Neural cell (in vitro differentiated cells): ENCODE data around the gene SDHC. TPM values are rescaled to one million over a fixed set of nuclear protein-coding genes. Genes with fewer than 3 reads are reported as not detected.
"Not testable (repeated sequence)": the region's sequence is repeated elsewhere in the genome, so short reads cannot be mapped to it uniquely, and the experiment has no call there.

Source experiments
- H2AFZ ChIP-seq: fragments of 200-600, 300-800 bp; sonication (generic), shearing (Covaris generic); 2 replicates; pipeline ENCODE4 v1.6.0; 2014; ENCODE audit warnings: low read depth, mild to moderate bottlenecking, antibody characterized with exemption, low read length, moderate library complexity
- H3F3A ChIP-seq: fragments of 200-600 bp; shearing (Covaris generic); 2 replicates; pipeline ENCODE4 v1.6.1; 2016; ENCODE audit warnings: mild to moderate bottlenecking, moderate library complexity, mixed read lengths, antibody characterized with exemption, low read length; ENCODE audit not compliant: insufficient read depth, poor library complexity, severe bottlenecking
- H3K27ac ChIP-seq: fragments of 200-600, 300-800 bp; sonication (generic), shearing (Covaris generic); 2 replicates; pipeline ENCODE4 v1.5.1; 2014; ENCODE audit warnings: mild to moderate bottlenecking, low read length, moderate library complexity
- H3K27me3 ChIP-seq: fragments of 300-800, 200-600 bp; sonication (generic), shearing (Covaris generic); 2 replicates; pipeline ENCODE4 v1.6.0; 2014; ENCODE audit warnings: mild to moderate bottlenecking, low read depth, low read length, moderate library complexity; ENCODE audit not compliant: insufficient read depth
- H3K36me3 ChIP-seq: fragments of 300-800, 200-600 bp; sonication (generic), shearing (Covaris generic); 2 replicates; pipeline ENCODE4 v1.5.1; 2014; ENCODE audit warnings: mild to moderate bottlenecking, antibody characterized with exemption, low read length, moderate library complexity; ENCODE audit not compliant: insufficient read depth
- H3K4me2 ChIP-seq: fragments of 300-800, 200-600 bp; sonication (generic), shearing (Covaris generic); 2 replicates; pipeline ENCODE4 v1.6.0; 2014; ENCODE audit warnings: mild to moderate bottlenecking, low read length
- H3K4me3 ChIP-seq: fragments of 300-800, 200-600 bp; sonication (generic), shearing (Covaris generic); 2 replicates; pipeline ENCODE4 v1.5.1; 2014; ENCODE audit warnings: mild to moderate bottlenecking, low read length, moderate library complexity
- H3K79me2 ChIP-seq: fragments of 200-600 bp; shearing (Covaris generic); replicated peaks from 2 replicates; pipeline ENCODE4 v1.6.0; 2014; ENCODE audit warnings: mild to moderate bottlenecking, low read length, moderate library complexity; ENCODE audit not compliant: insufficient read depth
- H3K9ac ChIP-seq: fragments of 300-800, 200-600 bp; sonication (generic), shearing (Covaris generic); 2 replicates; pipeline ENCODE4 v1.6.1; 2016; ENCODE audit warnings: mild to moderate bottlenecking, low read length, mixed read lengths
- H3K9me2 ChIP-seq: fragments of 200-600 bp; shearing (Covaris generic); 2 replicates; pipeline ENCODE4 v1.6.1; 2016; ENCODE audit warnings: mild to moderate bottlenecking, low read length, mixed read lengths; ENCODE audit not compliant: insufficient read depth
- H3K9me3 ChIP-seq: fragments of 200-600, 300-800 bp; sonication (generic), shearing (Covaris generic); 2 replicates; pipeline ENCODE4 v1.6.1; 2016; ENCODE audit warnings: mild to moderate bottlenecking, mixed run types, low read length, moderate library complexity, mixed read lengths
- H4K20me1 ChIP-seq: fragments of 200-600 bp; shearing (Covaris generic); 2 replicates; pipeline ENCODE4 v1.6.1; 2016; ENCODE audit warnings: mild to moderate bottlenecking, mixed run types; ENCODE audit not compliant: insufficient read depth
- EP300 ChIP-seq: fragments of 450-650 bp; conservative IDR thresholded peaks from 2 replicates; pipeline ENCODE4 v1.6.1; 2014; ENCODE audit warnings: antibody characterized with exemption, mild to moderate bottlenecking, moderate library complexity; ENCODE audit not compliant: poor library complexity, severe bottlenecking
- EZH2 ChIP-seq: fragments of 200-600, 300-800 bp; shearing (Covaris generic), sonication (generic); IDR thresholded peaks from 2 replicates; pipeline ENCODE4 v1.6.1; 2014; ENCODE audit warnings: antibody characterized with exemption, low read length, borderline replicate concordance, mild to moderate bottlenecking; ENCODE audit not compliant: insufficient read depth, poor library complexity, severe bottlenecking
- MXI1 ChIP-seq: fragments of 450-650 bp; conservative IDR thresholded peaks from 2 replicates; pipeline ENCODE4 v1.6.1; 2014; ENCODE audit warnings: antibody characterized with exemption, mild to moderate bottlenecking; ENCODE audit not compliant: poor library complexity, severe bottlenecking
- POLR2AphosphoS5 ChIP-seq: IDR thresholded peaks from 2 replicates; pipeline ENCODE4 v1.6.1; 2012
- RAD21 ChIP-seq: fragments of 450-650 bp; conservative IDR thresholded peaks from 2 replicates; pipeline ENCODE4 v1.6.1; 2014; ENCODE audit warnings: antibody characterized with exemption, mild to moderate bottlenecking, moderate library complexity
- SMC3 ChIP-seq: fragments of 450-650 bp; conservative IDR thresholded peaks from 2 replicates; pipeline ENCODE4 v1.6.1; 2014; ENCODE audit warnings: antibody characterized with exemption, mild to moderate bottlenecking, moderate library complexity; ENCODE audit not compliant: poor library complexity
- TAF1 ChIP-seq: IDR thresholded peaks from 2 replicates; pipeline ENCODE4 v1.6.1; 2012; ENCODE audit warnings: low read depth
- polyA plus RNA-seq: library from polyadenylated mRNA; depleted of rRNA; stranded (reverse); fragments of >200 nt; gene quantifications from 2 replicates; pipeline ENCODE4 v1.2.3, GENCODE V29; 2014
- TF ChIP-seq, protein P1 (sequence below): IDR thresholded peaks from 2 replicates; pipeline ENCODE4 v1.6.1; 2012; ENCODE audit warnings: borderline replicate concordance
- TF ChIP-seq, protein P2 (sequence below): fragments of 450-650 bp; IDR thresholded peaks from 2 replicates; pipeline ENCODE4 v1.5.1; 2014; ENCODE audit warnings: antibody characterized with exemption, mild to moderate bottlenecking, moderate library complexity; ENCODE audit not compliant: poor library complexity, severe bottlenecking

SDHC gene
- polyA plus RNA-seq, 1 donor from 2014 or later = 41.6 TPM

DNA sequence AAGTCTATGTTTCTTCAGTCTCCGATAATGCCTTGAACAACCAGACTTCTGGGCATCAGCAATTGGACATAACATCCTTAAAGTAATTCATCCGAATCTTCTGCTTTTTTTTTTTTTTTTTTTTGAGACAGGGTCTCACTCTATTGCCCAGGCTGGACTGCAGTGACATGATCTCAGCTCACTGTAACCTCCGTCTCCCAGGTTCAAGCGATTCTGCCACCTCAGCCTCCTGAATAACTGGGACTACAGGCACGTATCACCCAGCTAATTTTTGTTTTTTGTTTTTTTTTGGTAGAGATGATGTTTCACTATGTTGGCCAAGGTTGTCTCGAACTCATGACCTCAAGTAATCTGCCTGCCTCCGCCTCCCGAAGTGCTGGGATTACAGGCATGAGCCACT lies 77.4 kb downstream of the SDHC start:
- no peaks in the 10 kb centered on the region for H3K27me3 ChIP-seq
- H3K79me2 ChIP-seq = no peaks in the 10 kb centered on the region
- H2AFZ ChIP-seq = no peak overlapping the region
- H3K4me2 ChIP-seq = no peak overlapping the region
- H3K9me3 ChIP-seq = no peaks in the 10 kb centered on the region
- H3K36me3 ChIP-seq = no peaks in the 10 kb centered on the region
- H3K9me2 ChIP-seq = no peaks in the 10 kb centered on the region
- no peak for TF ChIP-seq POLR2AphosphoS5
- no peak for TF ChIP-seq MXI1
- TF ChIP-seq EZH2 = no peak
- TF ChIP-seq, protein P1, sequence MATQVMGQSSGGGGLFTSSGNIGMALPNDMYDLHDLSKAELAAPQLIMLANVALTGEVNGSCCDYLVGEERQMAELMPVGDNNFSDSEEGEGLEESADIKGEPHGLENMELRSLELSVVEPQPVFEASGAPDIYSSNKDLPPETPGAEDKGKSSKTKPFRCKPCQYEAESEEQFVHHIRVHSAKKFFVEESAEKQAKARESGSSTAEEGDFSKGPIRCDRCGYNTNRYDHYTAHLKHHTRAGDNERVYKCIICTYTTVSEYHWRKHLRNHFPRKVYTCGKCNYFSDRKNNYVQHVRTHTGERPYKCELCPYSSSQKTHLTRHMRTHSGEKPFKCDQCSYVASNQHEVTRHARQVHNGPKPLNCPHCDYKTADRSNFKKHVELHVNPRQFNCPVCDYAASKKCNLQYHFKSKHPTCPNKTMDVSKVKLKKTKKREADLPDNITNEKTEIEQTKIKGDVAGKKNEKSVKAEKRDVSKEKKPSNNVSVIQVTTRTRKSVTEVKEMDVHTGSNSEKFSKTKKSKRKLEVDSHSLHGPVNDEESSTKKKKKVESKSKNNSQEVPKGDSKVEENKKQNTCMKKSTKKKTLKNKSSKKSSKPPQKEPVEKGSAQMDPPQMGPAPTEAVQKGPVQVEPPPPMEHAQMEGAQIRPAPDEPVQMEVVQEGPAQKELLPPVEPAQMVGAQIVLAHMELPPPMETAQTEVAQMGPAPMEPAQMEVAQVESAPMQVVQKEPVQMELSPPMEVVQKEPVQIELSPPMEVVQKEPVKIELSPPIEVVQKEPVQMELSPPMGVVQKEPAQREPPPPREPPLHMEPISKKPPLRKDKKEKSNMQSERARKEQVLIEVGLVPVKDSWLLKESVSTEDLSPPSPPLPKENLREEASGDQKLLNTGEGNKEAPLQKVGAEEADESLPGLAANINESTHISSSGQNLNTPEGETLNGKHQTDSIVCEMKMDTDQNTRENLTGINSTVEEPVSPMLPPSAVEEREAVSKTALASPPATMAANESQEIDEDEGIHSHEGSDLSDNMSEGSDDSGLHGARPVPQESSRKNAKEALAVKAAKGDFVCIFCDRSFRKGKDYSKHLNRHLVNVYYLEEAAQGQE = no peak
- TF ChIP-seq EP300 = no peak
- no peak for TF ChIP-seq SMC3
- TF ChIP-seq RAD21 = no peak
- TF ChIP-seq, protein P2, sequence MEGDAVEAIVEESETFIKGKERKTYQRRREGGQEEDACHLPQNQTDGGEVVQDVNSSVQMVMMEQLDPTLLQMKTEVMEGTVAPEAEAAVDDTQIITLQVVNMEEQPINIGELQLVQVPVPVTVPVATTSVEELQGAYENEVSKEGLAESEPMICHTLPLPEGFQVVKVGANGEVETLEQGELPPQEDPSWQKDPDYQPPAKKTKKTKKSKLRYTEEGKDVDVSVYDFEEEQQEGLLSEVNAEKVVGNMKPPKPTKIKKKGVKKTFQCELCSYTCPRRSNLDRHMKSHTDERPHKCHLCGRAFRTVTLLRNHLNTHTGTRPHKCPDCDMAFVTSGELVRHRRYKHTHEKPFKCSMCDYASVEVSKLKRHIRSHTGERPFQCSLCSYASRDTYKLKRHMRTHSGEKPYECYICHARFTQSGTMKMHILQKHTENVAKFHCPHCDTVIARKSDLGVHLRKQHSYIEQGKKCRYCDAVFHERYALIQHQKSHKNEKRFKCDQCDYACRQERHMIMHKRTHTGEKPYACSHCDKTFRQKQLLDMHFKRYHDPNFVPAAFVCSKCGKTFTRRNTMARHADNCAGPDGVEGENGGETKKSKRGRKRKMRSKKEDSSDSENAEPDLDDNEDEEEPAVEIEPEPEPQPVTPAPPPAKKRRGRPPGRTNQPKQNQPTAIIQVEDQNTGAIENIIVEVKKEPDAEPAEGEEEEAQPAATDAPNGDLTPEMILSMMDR = no peak
- no peak for TF ChIP-seq TAF1
- no peak overlapping the region for H3K9ac ChIP-seq
- no peaks in the 10 kb centered on the region for H4K20me1 ChIP-seq
- no peaks in the 10 kb centered on the region for H3F3A ChIP-seq
- no peak overlapping the region for H3K27ac ChIP-seq
- H3K4me3 ChIP-seq = peak overlapping the region; percentile 88

GRCh38 chr1:161393151-161393550 lies 79.0 kb downstream of the SDHC start:
- Histone ChIP-seq H3K9me3 (no peaks in the 10 kb centered on the region), H4K20me1 (no peaks in the 10 kb centered on the region), H3F3A (no peaks in the 10 kb centered on the region), H3K9me2 (no peaks in the 10 kb centered on the region), H3K79me2 (no peaks in the 10 kb centered on the region), H3K4me3 (no peak overlapping the region), H3K36me3 (no peaks in the 10 kb centered on the region), H3K4me2 (no peak overlapping the region), H3K27ac (no peak overlapping the region), H3K9ac (no peak overlapping the region), H2AFZ (no peak overlapping the region), H3K27me3 (no peaks in the 10 kb centered on the region)
- TF ChIP-seq EP300 (no peak), SMC3 (no peak), TAF1 (no peak), MXI1 (no peak), RAD21 (no peak), EZH2 (no peak)

DNA sequence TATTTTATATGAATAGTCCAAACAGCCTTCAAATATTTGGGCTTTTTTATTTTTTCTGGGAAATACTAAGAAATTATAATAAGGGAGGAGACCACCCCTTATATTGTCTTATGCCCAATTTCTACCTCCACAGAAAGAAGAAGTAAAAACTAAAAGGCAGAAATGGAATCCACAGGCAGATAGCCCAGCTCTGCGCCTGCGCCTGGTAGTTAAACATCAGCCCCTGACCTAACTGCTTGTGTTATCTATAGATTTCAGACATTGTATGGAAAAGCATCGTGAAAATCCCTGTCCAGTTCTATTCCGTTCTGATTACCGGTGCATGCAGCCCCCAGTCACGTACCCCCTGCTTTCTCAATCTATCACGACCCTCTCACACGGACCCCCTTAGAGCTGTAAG lies 82.9 kb downstream of the SDHC start:
- not testable (repeated sequence) for H3K9ac ChIP-seq, H3K27me3 ChIP-seq, H3K36me3 ChIP-seq, H3F3A ChIP-seq, H4K20me1 ChIP-seq, H3K79me2 ChIP-seq, H3K9me2 ChIP-seq, H2AFZ ChIP-seq, H3K9me3 ChIP-seq, H3K27ac ChIP-seq, H3K4me2 ChIP-seq, H3K4me3 ChIP-seq
